ACC112 (cell line): ENCODE results near the gene MIDN.

ENCODE experiments used
- H2AFZ ChIP-seq: fragments of 200-600 bp; sonication (generic); one replicate; pipeline ENCODE4 v1.6.0; 2017; ENCODE audit warnings: antibody characterized with exemption, low read length; ENCODE audit not compliant: unreplicated experiment
- H3K27ac ChIP-seq: fragments of 200-600 bp; sonication (generic); 2 replicates; pipeline ENCODE4 v1.5.1; 2014; ENCODE audit warnings: low read depth, mild to moderate bottlenecking, antibody characterized with exemption, low read length, moderate library complexity
- H3K27me3 ChIP-seq: fragments of 200-600 bp; sonication (generic); 2 replicates; pipeline ENCODE4 v1.6.1; 2014; ENCODE audit warnings: mild to moderate bottlenecking, antibody characterized with exemption, low read length, moderate library complexity, mixed read lengths; ENCODE audit not compliant: insufficient read depth
- H3K36me3 ChIP-seq: fragments of 200-600 bp; sonication (generic); 2 replicates; pipeline ENCODE4 v1.6.1; 2016; ENCODE audit warnings: mild to moderate bottlenecking, antibody characterized with exemption, low read length, moderate library complexity, mixed read lengths; ENCODE audit not compliant: insufficient read depth
- H3K4me1 ChIP-seq: fragments of 200-600 bp; sonication (generic); one replicate; pipeline ENCODE4 v1.6.1; 2016; ENCODE audit warnings: low read length, mixed read lengths; ENCODE audit not compliant: insufficient read depth, unreplicated experiment, control insufficient read depth
- H3K4me3 ChIP-seq: fragments of 200-600 bp; sonication (generic); 2 replicates; pipeline ENCODE4 v1.5.1; 2014; ENCODE audit warnings: mild to moderate bottlenecking, low read depth, low read length
- H3K79me2 ChIP-seq: fragments of 200-600 bp; sonication (generic); one replicate; pipeline ENCODE4 v1.6.0; 2016; ENCODE audit warnings: low read length; ENCODE audit not compliant: control insufficient read depth, unreplicated experiment, insufficient read depth

MIDN gene

DNA sequence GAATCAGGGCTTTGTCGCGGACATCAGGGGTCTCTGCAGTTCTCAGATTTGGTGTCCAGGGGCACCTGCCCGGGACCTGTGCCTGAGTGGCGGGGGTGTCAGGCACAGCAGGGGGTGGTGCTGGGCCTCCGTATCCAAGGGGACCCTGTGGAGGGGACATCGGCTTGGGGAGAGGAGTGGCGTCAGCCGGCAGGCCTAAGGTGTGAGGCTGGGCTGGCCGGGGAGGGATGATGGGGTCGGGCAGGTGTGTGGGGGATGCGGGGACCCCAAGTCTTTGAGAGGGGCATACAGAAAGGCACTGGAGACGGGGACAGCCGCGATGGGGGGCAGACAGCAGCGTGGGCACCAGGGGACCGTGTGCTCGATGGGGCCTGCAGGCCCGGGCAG is 39.8 kb downstream of the MIDN start:
- peaks cover 38% of the 10 kb centered on the region for H3K27me3 ChIP-seq
- H3K4me1 ChIP-seq = no peaks in the 10 kb centered on the region
- H3K36me3 ChIP-seq = no peaks in the 10 kb centered on the region
- no peaks in the 10 kb centered on the region for H3K79me2 ChIP-seq
- no peak overlapping the region for H3K4me3 ChIP-seq
- no peak overlapping the region for H3K27ac ChIP-seq
- H2AFZ ChIP-seq = no peak overlapping the region

DNA sequence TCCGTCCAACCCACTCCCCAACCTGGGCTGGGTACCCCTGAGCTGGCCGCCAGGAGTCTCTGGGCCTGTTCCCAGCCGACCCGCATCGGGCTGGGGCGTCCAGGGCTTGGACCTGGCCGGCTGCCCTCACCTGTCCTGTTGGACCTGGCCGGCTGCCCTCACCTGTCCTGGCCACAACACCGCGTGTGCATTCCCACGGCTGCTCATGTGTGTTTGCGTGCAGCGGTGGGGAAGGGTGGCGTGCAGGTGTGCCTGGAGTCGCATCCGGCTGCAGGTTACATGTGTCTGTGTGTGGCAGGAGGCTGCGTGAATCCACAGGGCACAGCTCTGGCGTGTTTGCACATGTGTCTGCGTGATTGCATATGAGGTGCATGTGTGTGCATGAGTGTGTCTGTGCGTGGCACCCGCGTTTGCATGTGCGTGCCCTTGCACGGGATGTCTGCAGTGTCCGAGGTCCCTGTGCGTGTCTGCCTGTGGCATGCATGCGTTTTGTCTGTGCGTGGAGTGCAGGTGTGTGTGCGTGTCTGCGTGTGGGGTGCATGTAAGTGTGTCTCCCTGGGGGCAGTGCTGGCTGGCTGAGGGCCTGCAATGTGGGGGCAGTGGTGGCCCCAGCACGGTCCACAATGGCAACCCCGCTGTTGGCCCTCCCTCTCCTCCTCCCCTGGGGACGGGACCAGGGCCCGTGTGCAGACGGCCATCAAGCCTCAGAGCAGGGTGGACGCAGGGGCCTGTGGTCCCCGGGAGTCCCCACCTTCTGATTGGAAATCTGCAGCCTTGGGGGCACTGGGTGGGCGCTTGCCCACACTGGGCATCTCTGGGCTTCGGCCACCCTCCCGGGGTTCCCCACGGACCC is 40.7 kb downstream of the MIDN start:
- H2AFZ ChIP-seq = no peak overlapping the region
- H3K4me1 ChIP-seq = no peaks in the 10 kb centered on the region
- H3K4me3 ChIP-seq = no peak overlapping the region
- H3K27ac ChIP-seq = no peak overlapping the region
- H3K79me2 ChIP-seq = no peaks in the 10 kb centered on the region
- H3K36me3 ChIP-seq = no peaks in the 10 kb centered on the region
- H3K27me3 ChIP-seq = peaks cover 35% of the 10 kb centered on the region

DNA sequence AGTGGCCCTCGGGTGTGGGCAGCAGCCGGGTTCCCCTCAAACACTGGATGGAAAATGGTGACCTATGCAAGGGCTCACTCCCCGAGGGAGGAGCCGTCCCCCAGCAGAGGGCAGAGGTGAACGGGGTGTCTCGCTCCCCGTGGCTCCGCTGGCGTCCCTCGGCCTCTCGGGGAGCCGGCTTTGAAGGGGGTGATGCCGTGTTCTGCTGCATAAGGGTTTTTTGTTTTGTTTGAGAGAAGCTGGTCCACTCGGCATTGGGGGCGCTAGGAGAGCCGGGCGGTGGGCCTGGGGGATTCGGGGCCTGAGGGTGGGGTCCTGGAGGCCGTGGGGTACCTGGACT is 41.3 kb downstream of the MIDN start:
- no peak overlapping the region for H3K4me3 ChIP-seq
- no peak overlapping the region for H2AFZ ChIP-seq
- H3K79me2 ChIP-seq = no peaks in the 10 kb centered on the region
- no peaks in the 10 kb centered on the region for H3K4me1 ChIP-seq
- no peak overlapping the region for H3K27ac ChIP-seq
- no peaks in the 10 kb centered on the region for H3K36me3 ChIP-seq
- H3K27me3 ChIP-seq = peaks cover 29% of the 10 kb centered on the region

DNA sequence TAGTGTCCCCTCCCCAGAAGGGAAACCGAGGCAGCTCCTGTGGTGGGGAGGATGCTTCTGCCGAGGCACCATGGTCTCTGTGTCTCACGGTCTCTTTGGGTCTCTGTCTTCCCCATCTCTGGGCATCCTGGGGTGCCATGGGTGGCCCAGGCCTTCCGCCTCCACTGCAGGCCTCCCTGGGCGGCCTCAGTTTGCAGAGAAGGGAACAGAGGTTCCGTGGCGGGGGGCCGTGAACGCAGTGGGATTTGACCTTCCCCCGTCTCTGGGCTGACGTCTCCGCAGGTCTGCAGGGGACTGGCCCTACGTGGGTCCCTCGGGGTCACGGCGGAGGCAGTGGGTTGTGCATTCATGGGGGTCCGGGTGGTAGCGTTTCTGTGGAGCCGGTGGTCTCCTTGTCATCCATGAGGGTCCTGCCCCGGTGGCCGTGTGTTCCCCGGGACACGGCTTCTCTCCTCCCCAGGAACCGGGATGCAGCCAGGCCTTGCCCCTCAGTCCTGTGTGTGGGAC is 41.9 kb downstream of the MIDN start:
- no peaks in the 10 kb centered on the region for H3K4me1 ChIP-seq
- H3K79me2 ChIP-seq = no peaks in the 10 kb centered on the region
- no peaks in the 10 kb centered on the region for H3K36me3 ChIP-seq
- no peak overlapping the region for H3K4me3 ChIP-seq
- no peak overlapping the region for H3K27ac ChIP-seq
- peaks cover 24% of the 10 kb centered on the region for H3K27me3 ChIP-seq
- no peak overlapping the region for H2AFZ ChIP-seq

DNA sequence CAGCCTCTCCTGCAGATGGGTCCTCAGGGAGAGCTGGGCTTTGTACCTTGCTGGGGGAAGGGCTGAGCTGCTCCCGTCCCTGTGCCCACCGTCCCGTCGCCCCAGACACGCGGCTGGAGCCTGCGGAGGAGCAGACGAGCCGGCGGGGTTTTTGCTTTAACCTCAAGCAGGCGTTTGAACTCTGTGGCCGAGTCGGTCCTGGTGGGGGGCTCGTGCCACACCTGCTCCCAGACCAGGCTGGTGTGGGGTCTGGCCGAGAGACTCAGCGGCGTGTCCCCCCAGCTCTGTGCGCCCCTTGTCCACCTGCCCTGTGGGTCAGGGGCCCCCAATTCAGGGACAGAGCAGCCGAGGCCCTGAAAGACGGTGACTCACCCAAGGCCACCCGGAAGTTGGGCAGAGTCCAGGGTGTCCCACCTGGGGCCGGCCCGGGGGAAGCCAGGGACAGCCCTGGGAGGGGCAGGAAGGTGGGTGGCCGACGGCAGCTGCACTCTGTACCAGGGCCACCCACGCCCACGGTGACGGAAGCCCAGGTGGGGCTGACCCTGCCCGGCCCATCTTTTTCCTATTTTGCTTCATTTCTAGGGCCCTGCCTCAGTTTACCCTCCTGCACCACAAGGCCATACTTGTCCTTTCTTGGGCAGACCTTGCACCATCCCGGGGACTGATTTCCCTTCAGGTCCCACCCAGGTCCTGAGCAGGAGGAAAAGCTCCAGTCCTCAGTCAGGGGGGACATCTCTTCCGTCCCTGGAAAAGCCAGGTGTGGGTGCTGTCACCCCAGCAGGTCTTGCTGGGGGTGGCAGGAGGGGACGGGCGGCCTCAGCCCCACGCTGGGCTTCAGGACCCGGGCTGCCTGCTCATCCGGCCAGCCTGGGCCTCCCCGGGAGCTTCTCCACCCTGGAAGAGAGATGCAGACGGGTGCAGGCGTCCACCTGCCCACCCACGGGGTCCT is 42.6 kb downstream of the MIDN start:
- Histone ChIP-seq H3K27ac (no peak overlapping the region), H3K4me1 (no peaks in the 10 kb centered on the region), H3K36me3 (no peaks in the 10 kb centered on the region), H3K79me2 (no peaks in the 10 kb centered on the region), H3K27me3 (peaks cover 23% of the 10 kb centered on the region), H2AFZ (no peak overlapping the region), H3K4me3 (no peak overlapping the region)

DNA sequence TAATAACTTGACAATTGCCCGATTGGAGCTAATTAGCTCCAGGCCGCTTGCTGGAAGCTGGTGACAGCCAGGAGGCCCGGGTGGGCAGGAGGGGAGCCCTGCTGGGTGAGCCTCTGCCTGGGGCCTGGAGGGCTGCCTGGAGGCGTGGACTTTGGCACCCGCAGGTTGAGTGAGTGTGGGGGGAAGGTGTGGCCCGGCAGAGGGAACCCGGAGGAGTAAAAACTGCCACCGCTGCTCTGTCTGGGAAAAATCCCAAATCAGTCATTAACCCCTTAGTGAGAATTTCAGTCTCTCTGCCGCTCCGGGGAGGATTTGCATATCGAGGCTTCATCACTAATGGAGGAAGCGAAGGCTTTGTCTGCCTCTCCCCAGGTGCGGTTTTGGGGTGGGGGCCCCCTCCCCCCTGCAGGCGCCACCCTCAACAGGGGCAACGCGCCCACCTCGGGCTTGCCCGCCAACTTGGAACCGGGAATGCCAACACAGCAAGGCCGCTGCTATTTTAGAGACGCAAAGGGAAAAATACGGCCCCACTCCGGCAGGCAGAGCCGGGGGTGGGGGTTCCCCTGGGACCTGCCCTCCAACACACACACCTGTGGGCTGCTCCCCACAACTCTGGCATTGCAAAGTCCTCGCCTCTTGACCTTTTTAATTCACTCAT is 43.5 kb downstream of the MIDN start:
- Histone ChIP-seq H3K36me3 (no peaks in the 10 kb centered on the region), H3K27ac (no peak overlapping the region), H3K4me3 (no peak overlapping the region), H3K27me3 (peaks cover 17% of the 10 kb centered on the region), H3K4me1 (no peaks in the 10 kb centered on the region), H3K79me2 (no peaks in the 10 kb centered on the region), H2AFZ (no peak overlapping the region)

DNA sequence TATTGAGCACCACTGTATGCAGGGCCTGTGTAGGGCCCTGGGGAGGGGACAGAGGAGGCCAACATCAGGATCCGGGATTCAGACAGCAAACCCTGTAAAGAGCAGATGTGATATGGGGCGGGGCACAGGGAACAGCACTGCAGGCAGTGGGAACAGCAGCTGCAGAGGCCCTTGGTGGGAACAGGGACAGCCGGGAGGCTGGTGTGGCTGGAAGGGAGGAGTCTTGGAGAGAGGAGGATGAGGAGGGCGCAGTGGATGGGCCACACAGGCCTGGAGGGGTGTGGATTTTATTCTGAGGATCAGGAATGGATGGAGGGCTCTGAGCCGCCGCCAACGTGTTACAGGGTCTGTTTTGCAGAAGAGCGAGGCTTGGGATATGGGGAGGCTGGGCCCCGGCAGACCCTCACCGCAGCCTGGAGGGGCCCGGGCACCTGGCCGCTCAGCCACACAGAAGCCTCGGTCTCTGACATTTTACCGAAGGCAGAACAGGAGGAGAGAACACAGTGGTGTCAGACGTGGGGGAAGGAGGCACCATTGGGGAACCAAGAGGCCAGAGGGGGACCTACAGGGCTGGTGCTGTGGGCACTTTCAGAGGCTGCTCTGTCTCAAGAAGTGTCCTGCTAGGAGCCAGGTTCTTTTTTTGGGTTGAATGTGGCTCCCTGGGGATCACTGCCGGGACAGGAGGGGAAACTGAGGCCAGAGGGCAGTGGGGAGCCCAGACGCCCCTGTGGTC is 44.2 kb downstream of the MIDN start:
- Histone ChIP-seq H3K27me3 (peaks cover 10% of the 10 kb centered on the region; the same call in 1 of the 2 replicates), H3K79me2 (no peaks in the 10 kb centered on the region), H3K27ac (no peak overlapping the region), H2AFZ (no peak overlapping the region), H3K36me3 (no peaks in the 10 kb centered on the region), H3K4me3 (no peak overlapping the region), H3K4me1 (no peaks in the 10 kb centered on the region)

DNA sequence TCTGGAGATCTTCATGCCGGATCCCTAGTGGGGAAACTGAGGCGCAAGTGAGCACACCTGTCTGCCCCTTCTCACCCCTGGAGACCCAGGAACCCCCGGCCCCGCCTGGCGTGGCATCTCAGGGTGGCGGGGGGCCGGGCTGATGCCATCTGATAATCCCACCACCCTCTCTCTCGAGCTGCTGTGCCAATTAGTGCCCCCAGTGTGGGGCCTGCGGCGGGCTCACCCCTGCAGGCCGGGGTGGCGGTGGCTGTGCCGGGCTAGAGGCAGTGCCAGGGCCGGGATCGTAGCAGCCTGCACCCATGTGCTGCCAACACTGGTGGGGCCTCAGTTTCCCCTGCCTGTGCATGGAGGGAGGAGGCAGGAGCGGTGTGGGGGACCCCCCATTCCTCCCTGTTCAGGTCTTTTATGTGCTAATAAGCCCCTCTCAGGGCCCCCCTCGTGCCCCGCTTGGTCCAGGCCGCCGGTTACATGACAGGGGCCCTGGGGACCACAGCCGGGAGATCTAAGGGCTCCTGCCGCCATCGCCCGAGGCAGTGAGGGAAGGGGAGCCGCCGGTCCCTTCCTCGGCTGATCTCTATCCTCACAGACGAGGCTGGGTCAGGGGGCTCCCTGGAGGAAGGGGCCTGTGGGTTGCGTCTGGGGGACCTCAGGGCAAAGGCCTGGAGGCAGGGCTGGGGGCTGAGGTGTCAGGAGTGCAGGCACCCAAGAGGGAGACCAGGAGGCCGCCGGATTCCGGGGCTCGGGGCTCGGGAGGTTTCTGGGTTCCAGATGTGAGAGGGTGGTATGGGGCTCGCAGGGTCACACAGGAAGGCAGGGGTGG is 45.6 kb downstream of the MIDN start:
- H3K36me3 ChIP-seq = no peaks in the 10 kb centered on the region
- no peaks in the 10 kb centered on the region for H3K79me2 ChIP-seq
- H3K27ac ChIP-seq = no peak overlapping the region
- H3K27me3 ChIP-seq = peaks cover 3% of the 10 kb centered on the region; the same call in 1 of the 2 replicates
- no peak overlapping the region for H3K4me3 ChIP-seq
- no peak overlapping the region for H2AFZ ChIP-seq
- H3K4me1 ChIP-seq = no peaks in the 10 kb centered on the region

DNA sequence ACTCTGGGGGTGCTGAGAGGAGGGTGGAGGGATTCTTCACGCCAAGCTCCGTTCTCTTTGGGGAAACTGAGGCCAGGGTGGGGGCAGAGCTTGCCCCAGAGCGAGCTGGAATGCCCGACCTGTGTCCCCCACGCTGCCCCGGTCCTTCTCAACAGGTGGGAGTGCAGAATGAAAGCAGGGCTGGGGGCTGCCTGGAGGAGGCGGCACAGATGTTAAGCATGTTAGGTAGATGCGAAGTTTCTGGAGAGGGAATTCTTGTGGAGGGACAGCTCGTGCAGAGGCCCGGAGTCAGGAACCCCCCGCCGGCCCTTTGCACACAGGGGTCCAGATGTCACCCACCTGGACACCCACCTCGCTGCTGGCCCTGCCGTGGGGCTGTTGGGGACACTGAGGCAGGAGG is 46.3 kb downstream of the MIDN start:
- Histone ChIP-seq H3K4me1 (no peaks in the 10 kb centered on the region), H2AFZ (no peak overlapping the region), H3K27me3 (peaks cover 3% of the 10 kb centered on the region; the same call in 1 of the 2 replicates)

More for the DNA sequence above, 46.3 kb downstream of the MIDN start:
- no peak overlapping the region for H3K4me3 ChIP-seq
- H3K27ac ChIP-seq = no peak overlapping the region
- no peaks in the 10 kb centered on the region for H3K36me3 ChIP-seq
- H3K79me2 ChIP-seq = no peaks in the 10 kb centered on the region
